ENCODE measurements around the gene ZNF311.
A peak's percentile ranks its signal among the peaks of the same experiment; 100 is the strongest.

Gene ZNF311

DNA sequence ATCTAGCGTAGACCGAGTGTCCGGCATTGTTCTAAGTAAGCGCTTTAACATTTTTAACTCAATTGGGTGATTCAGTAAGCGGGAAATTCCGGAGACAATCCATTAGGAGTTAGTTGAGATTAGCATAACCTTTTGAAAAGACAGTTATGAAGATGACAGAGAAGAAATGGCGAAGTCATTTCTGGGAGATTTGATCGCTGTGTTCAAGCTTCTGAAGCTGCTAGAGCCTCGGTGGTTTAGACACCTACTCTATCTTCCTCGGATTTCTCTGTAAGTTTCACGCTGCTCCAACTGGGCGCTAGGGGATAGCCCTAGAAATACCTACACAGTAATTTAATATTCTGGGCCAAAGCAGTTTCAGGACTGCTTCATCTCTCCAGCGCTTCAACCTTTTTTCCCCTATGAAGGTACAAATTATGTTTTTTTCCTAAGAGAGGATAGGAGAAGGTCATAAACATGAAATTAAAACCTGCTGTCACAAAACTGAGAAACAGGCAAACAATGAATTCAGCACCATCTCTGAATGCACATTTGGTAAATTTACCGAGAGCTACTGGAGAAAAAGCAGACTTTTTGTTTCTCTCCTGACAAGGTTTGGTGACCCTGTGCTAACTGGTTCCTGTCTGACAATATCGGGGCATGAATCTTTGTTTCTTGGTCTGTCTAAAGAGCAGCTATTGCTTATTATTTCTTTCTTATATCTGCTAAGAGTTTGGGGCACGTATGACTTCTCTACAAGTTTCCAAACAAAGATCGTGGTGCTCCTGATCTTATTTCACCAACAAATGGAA lies 22.4 kb downstream of the ZNF311 start:
- H3K4me3 ChIP-seq (ENCODE audit: extremely low read depth, insufficient read depth, low read length, poor library complexity, severe bottlenecking): peak overlapping the region; percentile 74
- no peaks in the 10 kb centered on the region for H3K9me3 ChIP-seq (ENCODE audit: control insufficient read depth, low read length)
- WGBS, 2 experiments (ENCODE audit: insufficient coverage in 2 of 2): 35 to 38% methylated on average over 11 to 13 of the region's 17 CpGs
- peak overlapping the region; percentile 70 for H3K27ac ChIP-seq (ENCODE audit: low read depth, low read length, severe bottlenecking)
- no peaks in the 10 kb centered on the region for H3K36me3 ChIP-seq (ENCODE audit: control insufficient read depth, insufficient read depth, low read length)
- H3K4me1 ChIP-seq (ENCODE audit: control insufficient read depth, insufficient read depth, low read length, poor library complexity, severe bottlenecking): peaks cover 9% of the 10 kb centered on the region

GRCh38 chr6:28981833-28982475 lies 23.2 kb downstream of the ZNF311 start:
- H3K27ac ChIP-seq (ENCODE audit: low read depth, low read length, severe bottlenecking): peak overlapping the region; percentile 94
- H3K4me3 ChIP-seq (ENCODE audit: extremely low read depth, insufficient read depth, low read length, poor library complexity, severe bottlenecking): peak overlapping the region; percentile 74
- peaks cover 9% of the 10 kb centered on the region for H3K4me1 ChIP-seq (ENCODE audit: control insufficient read depth, insufficient read depth, low read length, poor library complexity, severe bottlenecking)
- WGBS, 2 experiments (ENCODE audit: insufficient coverage in 2 of 2): 0% methylated on average over 1 to 10 of the region's 23 CpGs
- H3K36me3 ChIP-seq (ENCODE audit: control insufficient read depth, insufficient read depth, low read length): no peaks in the 10 kb centered on the region
- no peaks in the 10 kb centered on the region for H3K9me3 ChIP-seq (ENCODE audit: control insufficient read depth, low read length)

DNA sequence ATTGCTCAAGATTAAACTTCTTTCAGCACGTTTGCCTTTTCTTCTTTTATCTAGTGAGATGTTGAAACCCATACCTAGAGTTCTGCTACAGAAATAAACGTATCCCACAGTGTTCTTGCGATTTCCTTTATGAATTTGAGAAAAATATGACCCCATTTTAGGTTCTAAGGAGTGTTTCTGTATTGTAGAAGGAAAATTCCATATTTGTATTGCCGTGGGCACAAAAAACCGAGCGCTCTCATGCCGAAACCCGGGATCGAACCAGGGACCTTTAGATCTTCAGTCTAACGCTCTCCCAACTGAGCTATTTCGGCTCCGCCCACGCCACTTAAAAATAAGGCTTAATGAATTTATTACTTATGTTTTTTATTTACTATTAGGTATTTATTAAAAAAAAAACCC lies 23.7 kb downstream of the ZNF311 start:
- Histone ChIP-seq H3K4me1 (ENCODE audit: control insufficient read depth, insufficient read depth, low read length, poor library complexity, severe bottlenecking) (peaks cover 9% of the 10 kb centered on the region), H3K27ac (ENCODE audit: low read depth, low read length, severe bottlenecking) (peak overlapping the region; percentile 94), H3K36me3 (ENCODE audit: control insufficient read depth, insufficient read depth, low read length) (no peaks in the 10 kb centered on the region), H3K9me3 (ENCODE audit: control insufficient read depth, low read length) (no peaks in the 10 kb centered on the region), H3K4me3 (ENCODE audit: extremely low read depth, insufficient read depth, low read length, poor library complexity, severe bottlenecking) (peak overlapping the region; percentile 74)
- WGBS, 2 experiments (ENCODE audit: insufficient coverage in 2 of 2): 0 to 2% methylated on average over 1 to 7 of the region's 13 CpGs

DNA sequence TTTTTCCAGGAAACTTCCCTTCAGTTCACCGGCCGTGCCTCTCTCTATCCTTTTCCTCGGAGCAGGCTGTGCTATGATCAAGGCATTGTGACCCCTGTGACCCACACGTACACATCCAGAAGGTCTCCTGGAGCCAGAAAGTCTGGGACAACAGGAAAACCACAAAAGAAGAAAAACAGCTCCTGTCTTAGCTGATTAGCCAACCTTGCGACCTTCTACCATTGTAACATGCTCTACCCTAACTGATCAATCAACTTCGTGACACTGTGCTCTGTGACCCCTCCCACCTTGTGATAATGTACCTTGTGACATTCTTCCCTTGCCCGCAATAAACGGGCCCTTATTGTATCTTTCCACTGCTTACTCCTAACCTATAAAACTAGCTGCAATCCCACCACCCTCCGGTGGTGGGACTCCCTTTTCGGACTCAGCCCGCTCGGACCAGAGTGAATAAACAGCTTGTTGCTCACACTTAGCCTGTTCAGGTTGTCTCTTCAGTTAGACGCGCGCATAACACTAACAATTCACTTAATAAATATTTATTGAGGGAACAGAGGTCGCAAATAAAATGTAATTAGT lies 24.2 kb downstream of the ZNF311 start:
- WGBS, 2 experiments (ENCODE audit: insufficient coverage in 2 of 2): 0% methylated on average over 11 to 12 of the region's 16 CpGs
- Histone ChIP-seq H3K9me3 (ENCODE audit: control insufficient read depth, low read length) (no peaks in the 10 kb centered on the region), H3K27ac (ENCODE audit: low read depth, low read length, severe bottlenecking) (peak overlapping the region; percentile 94), H3K4me1 (ENCODE audit: control insufficient read depth, insufficient read depth, low read length, poor library complexity, severe bottlenecking) (peaks cover 9% of the 10 kb centered on the region), H3K4me3 (ENCODE audit: extremely low read depth, insufficient read depth, low read length, poor library complexity, severe bottlenecking) (peak overlapping the region; percentile 74), H3K36me3 (ENCODE audit: control insufficient read depth, insufficient read depth, low read length) (no peaks in the 10 kb centered on the region)

GRCh38 chr6:28980137-28980851 lies 24.8 kb downstream of the ZNF311 start:
- Histone ChIP-seq H3K9me3 (ENCODE audit: control insufficient read depth, low read length) (no peaks in the 10 kb centered on the region), H3K36me3 (ENCODE audit: control insufficient read depth, insufficient read depth, low read length) (no peaks in the 10 kb centered on the region), H3K27ac (ENCODE audit: low read depth, low read length, severe bottlenecking) (peak overlapping the region; percentile 94), H3K4me3 (ENCODE audit: extremely low read depth, insufficient read depth, low read length, poor library complexity, severe bottlenecking) (peak overlapping the region; percentile 74), H3K4me1 (ENCODE audit: control insufficient read depth, insufficient read depth, low read length, poor library complexity, severe bottlenecking) (peaks cover 9% of the 10 kb centered on the region)
- WGBS, 2 experiments (ENCODE audit: insufficient coverage in 2 of 2): 55 to 64% methylated on average over 6 of the region's 8 CpGs

DNA sequence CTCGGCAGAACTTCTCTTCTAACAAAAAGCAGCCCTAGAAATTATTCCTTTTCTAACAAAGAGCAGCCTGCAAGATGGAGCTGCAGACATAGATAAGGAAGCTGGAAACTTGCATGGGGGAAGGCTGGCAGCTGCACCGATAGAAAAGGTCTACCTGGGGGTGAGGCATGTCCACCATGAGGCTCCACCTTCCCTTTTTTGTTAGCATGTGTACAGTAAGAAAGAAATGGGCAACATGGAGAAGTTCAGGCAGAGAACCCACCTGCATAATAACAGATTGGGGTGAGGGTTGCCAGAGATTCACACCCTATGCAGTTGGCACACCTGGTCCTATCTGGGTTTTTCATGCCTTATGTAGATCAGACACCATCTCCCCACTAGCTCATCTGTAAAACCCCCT lies 25.4 kb downstream of the ZNF311 start:
- WGBS, 2 experiments (ENCODE audit: insufficient coverage in 2 of 2): 100% methylated on average over 1 of the region's 2 CpGs; no CpG with 5 or more reads in 1 of the 2 experiments
- no peak overlapping the region for H3K4me3 ChIP-seq (ENCODE audit: extremely low read depth, insufficient read depth, low read length, poor library complexity, severe bottlenecking)
- H3K36me3 ChIP-seq (ENCODE audit: control insufficient read depth, insufficient read depth, low read length): no peaks in the 10 kb centered on the region
- peaks cover 9% of the 10 kb centered on the region for H3K4me1 ChIP-seq (ENCODE audit: control insufficient read depth, insufficient read depth, low read length, poor library complexity, severe bottlenecking)
- H3K9me3 ChIP-seq (ENCODE audit: control insufficient read depth, low read length): no peaks in the 10 kb centered on the region
- H3K27ac ChIP-seq (ENCODE audit: low read depth, low read length, severe bottlenecking): no peak overlapping the region

- Histone ChIP-seq H3K27ac (ENCODE audit: low read depth, low read length, severe bottlenecking) (no peak overlapping the region), H3K4me3 (ENCODE audit: extremely low read depth, insufficient read depth, low read length, poor library complexity, severe bottlenecking) (no peak overlapping the region), H3K4me1 (ENCODE audit: control insufficient read depth, insufficient read depth, low read length, poor library complexity, severe bottlenecking) (peaks cover 9% of the 10 kb centered on the region), H3K9me3 (ENCODE audit: control insufficient read depth, low read length) (no peaks in the 10 kb centered on the region), H3K36me3 (ENCODE audit: control insufficient read depth, insufficient read depth, low read length) (no peaks in the 10 kb centered on the region)
- WGBS, 2 experiments (ENCODE audit: insufficient coverage in 2 of 2): no CpG with 5 or more reads among the region's 5 CpGs
Observed at GRCh38 chr6:28978959-28979561, 26.1 kb downstream of the ZNF311 start.

- no peaks in the 10 kb centered on the region for H3K36me3 ChIP-seq (ENCODE audit: control insufficient read depth, insufficient read depth, low read length)
- no peaks in the 10 kb centered on the region for H3K9me3 ChIP-seq (ENCODE audit: control insufficient read depth, low read length)
- WGBS, 2 experiments (ENCODE audit: insufficient coverage in 2 of 2): 75% methylated on average over 3 of the region's 3 CpGs; no CpG with 5 or more reads in 1 of the 2 experiments
- H3K27ac ChIP-seq (ENCODE audit: low read depth, low read length, severe bottlenecking): peak overlapping the region; percentile 39
- peaks cover 9% of the 10 kb centered on the region for H3K4me1 ChIP-seq (ENCODE audit: control insufficient read depth, insufficient read depth, low read length, poor library complexity, severe bottlenecking)
- no peak overlapping the region for H3K4me3 ChIP-seq (ENCODE audit: extremely low read depth, insufficient read depth, low read length, poor library complexity, severe bottlenecking)
Observed at GRCh38 chr6:28978133-28978491, 27.0 kb downstream of the ZNF311 start.

GRCh38 chr6:28977341-28978132 lies 27.6 kb downstream of the ZNF311 start:
- Histone ChIP-seq H3K4me3 (ENCODE audit: extremely low read depth, insufficient read depth, low read length, poor library complexity, severe bottlenecking) (peak overlapping the region; percentile 37), H3K27ac (ENCODE audit: low read depth, low read length, severe bottlenecking) (peak overlapping the region; percentile 39)
- WGBS, 2 experiments (ENCODE audit: insufficient coverage in 2 of 2): 17 to 24% methylated on average over 45 of the region's 51 CpGs

GRCh38 chr6:28976677-28977076 lies 28.4 kb downstream of the ZNF311 start:
- no peaks in the 10 kb centered on the region for H3K36me3 ChIP-seq (ENCODE audit: control insufficient read depth, insufficient read depth, low read length)
- WGBS, 2 experiments (ENCODE audit: insufficient coverage in 2 of 2): 80 to 100% methylated on average over 1 to 2 of the region's 3 CpGs
- H3K4me3 ChIP-seq (ENCODE audit: extremely low read depth, insufficient read depth, low read length, poor library complexity, severe bottlenecking): peak overlapping the region; percentile 37
- H3K27ac ChIP-seq (ENCODE audit: low read depth, low read length, severe bottlenecking): no peak overlapping the region
- H3K4me1 ChIP-seq (ENCODE audit: control insufficient read depth, insufficient read depth, low read length, poor library complexity, severe bottlenecking): peaks cover 9% of the 10 kb centered on the region
- no peaks in the 10 kb centered on the region for H3K9me3 ChIP-seq (ENCODE audit: control insufficient read depth, low read length)

More at GRCh38 chr6:28977341-28978132, 27.6 kb downstream of the ZNF311 start:
- Histone ChIP-seq H3K4me1 (ENCODE audit: control insufficient read depth, insufficient read depth, low read length, poor library complexity, severe bottlenecking) (peaks cover 9% of the 10 kb centered on the region), H3K36me3 (ENCODE audit: control insufficient read depth, insufficient read depth, low read length) (no peaks in the 10 kb centered on the region), H3K9me3 (ENCODE audit: control insufficient read depth, low read length) (no peaks in the 10 kb centered on the region)
